Upper lobe of left lung (tissue), 6 donors: ENCODE data around the gene VSTM5. TPM values are rescaled to one million over a fixed set of nuclear protein-coding genes. Genes with fewer than 3 reads are reported as not detected.
A peak's percentile ranks its signal among the peaks of the same experiment; 100 is the strongest.

Experiments used
- ATAC-seq, 2 donors: fragments of 200-7000 bp; cut with Tn5 transposase; one replicate each; pipeline ENCODE4 v1.9.1; 2022; ENCODE audit warnings: mild to moderate bottlenecking in 2 of 2, moderate library complexity in 2 of 2; ENCODE audit not compliant: low FRiP score in 2 of 2
- DNase-seq, 2 donors: peaks; one replicate each; pipeline ENCODE4 v3.0.0-alpha.2; 2019 to 2020
- H3K27ac ChIP-seq, 4 donors: fragments of 200-600 bp; sonication (generic); one replicate each; pipeline ENCODE4 v1.5.1; 2016 to 2019
- H3K27me3 ChIP-seq, 4 donors: fragments of 200-600 bp; sonication (generic); one replicate each; pipeline ENCODE4 v1.5.1; 2017 to 2019
- H3K36me3 ChIP-seq, 4 donors: fragments of 200-600 bp; sonication (generic); one replicate each; pipeline ENCODE4 v1.5.1; 2016 to 2019
- H3K4me1 ChIP-seq, 4 donors: fragments of 200-600 bp; sonication (generic); one replicate each; pipeline ENCODE4 v1.5.1; 2018 to 2019
- H3K4me3 ChIP-seq, 4 donors: fragments of 200-600 bp; sonication (generic); one replicate each; pipeline ENCODE4 v1.5.1; 2017 to 2019; ENCODE audit warnings: mild to moderate bottlenecking in 2 of 4, moderate library complexity in 1 of 4
- H3K9me3 ChIP-seq, 4 donors: fragments of 200-600 bp; sonication (generic); one replicate each; pipeline ENCODE4 v1.5.1; 2018 to 2019
- EP300 ChIP-seq, 4 donors: sonication (generic); formaldehyde crosslinking; IDR thresholded peaks; one replicate each; pipeline ENCODE4 v1.5.1; 2017; ENCODE audit warnings: antibody characterized with exemption in 4 of 4, control low read depth in 2 of 4
- POLR2A ChIP-seq, 4 donors: fragments of 450-650 bp; IDR thresholded peaks; one replicate each; pipeline ENCODE4 v1.5.1; 2016 to 2017; ENCODE audit warnings: antibody characterized with exemption in 4 of 4, mild to moderate bottlenecking in 2 of 4
- POLR2AphosphoS5 ChIP-seq, 2 donors: sonication (generic); formaldehyde crosslinking; IDR thresholded peaks; one replicate each; pipeline ENCODE4 v1.5.1; 2017; ENCODE audit warnings: antibody characterized with exemption in 2 of 2
- WGBS, 2 donors: methylation state at CpG; one replicate each; pipeline ENCODE4 v1.1.5; 2017 to 2018; 5-methylcytosine and 5-hydroxymethylcytosine counted together
- total RNA-seq, 6 donors: library from RNA; depleted of rRNA in 4 of 6; stranded (reverse); fragments of >200 nt in 4 of 6; gene quantifications; one replicate each; pipeline versions ENCODE4 v1.1.0 to v1.2.1, GENCODE V29; 2016 to 2021
- TF ChIP-seq, protein P1 (sequence below), 6 experiments: fragments of 450-650 bp in 4 of 6; fragments of 200-600 bp in 2 of 6; sonication (generic) in 2 of 6; IDR thresholded peaks; one replicate each; pipeline ENCODE4 v1.5.1; 2016 to 2019; ENCODE audit warnings: antibody characterized with exemption in 6 of 6
- donor health status: DM: no; HTN: no; CAD: no; lungs with moderate emphysema.
- donor health status: DM: no; HTN: yes; CAD: no; lungs with severe emphysema.

Gene VSTM5
- total RNA-seq, 6 donors from 2014 or later: 0.77 to 2.3 TPM; not detected in 4

GRCh38 chr11:93823210-93823609 lies 27.2 kb downstream of the VSTM5 start:
- TF ChIP-seq POLR2AphosphoS5 (IDR thresholded peaks at IDR 0.05) (no peak), POLR2A (IDR thresholded peaks at IDR 0.05) (no peak), EP300 (IDR thresholded peaks at IDR 0.05) (no peak)
- TF ChIP-seq, protein P1, sequence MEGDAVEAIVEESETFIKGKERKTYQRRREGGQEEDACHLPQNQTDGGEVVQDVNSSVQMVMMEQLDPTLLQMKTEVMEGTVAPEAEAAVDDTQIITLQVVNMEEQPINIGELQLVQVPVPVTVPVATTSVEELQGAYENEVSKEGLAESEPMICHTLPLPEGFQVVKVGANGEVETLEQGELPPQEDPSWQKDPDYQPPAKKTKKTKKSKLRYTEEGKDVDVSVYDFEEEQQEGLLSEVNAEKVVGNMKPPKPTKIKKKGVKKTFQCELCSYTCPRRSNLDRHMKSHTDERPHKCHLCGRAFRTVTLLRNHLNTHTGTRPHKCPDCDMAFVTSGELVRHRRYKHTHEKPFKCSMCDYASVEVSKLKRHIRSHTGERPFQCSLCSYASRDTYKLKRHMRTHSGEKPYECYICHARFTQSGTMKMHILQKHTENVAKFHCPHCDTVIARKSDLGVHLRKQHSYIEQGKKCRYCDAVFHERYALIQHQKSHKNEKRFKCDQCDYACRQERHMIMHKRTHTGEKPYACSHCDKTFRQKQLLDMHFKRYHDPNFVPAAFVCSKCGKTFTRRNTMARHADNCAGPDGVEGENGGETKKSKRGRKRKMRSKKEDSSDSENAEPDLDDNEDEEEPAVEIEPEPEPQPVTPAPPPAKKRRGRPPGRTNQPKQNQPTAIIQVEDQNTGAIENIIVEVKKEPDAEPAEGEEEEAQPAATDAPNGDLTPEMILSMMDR (IDR thresholded peaks at IDR 0.05): no peak
- H3K27me3 ChIP-seq: no peaks in the 10 kb centered on the region
- no peak for DNase-seq
- H3K27ac ChIP-seq: no peak overlapping the region
- no peak overlapping the region for H3K4me3 ChIP-seq
- ATAC-seq: no peak
- H3K4me1 ChIP-seq: no peaks in the 10 kb centered on the region
- 91 to 92% methylated on average over 4 of the region's 4 CpGs for WGBS, 2 donors
- H3K36me3 ChIP-seq: no peaks in the 10 kb centered on the region
- no peaks in the 10 kb centered on the region for H3K9me3 ChIP-seq

DNA sequence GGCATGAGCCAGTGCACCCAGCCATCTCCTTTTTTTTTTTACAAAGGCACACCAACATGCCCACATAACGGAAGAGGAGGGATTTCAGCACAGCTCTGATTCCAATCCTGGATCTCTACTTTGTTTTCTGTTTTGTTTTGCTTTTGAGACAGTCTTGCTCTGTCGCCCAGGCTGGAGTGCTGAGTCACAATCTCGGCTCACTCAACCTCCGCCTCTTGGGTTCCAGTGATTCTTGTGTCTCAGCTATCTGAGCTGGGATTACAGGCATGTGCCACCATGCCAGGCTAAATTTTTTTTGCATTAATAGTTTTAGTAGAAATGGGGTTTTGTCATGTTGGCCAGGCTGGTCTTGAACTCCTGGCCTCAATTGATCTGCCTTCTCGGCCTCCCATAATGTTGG lies 28.1 kb downstream of the VSTM5 start:
- DNase-seq (no peak), ATAC-seq (no peak)
- no peaks in the 10 kb centered on the region for H3K36me3 ChIP-seq
- H3K9me3 ChIP-seq: no peaks in the 10 kb centered on the region
- H3K4me1 ChIP-seq: no peaks in the 10 kb centered on the region
- TF ChIP-seq EP300 (IDR thresholded peaks at IDR 0.05): no peak
- TF ChIP-seq POLR2A (IDR thresholded peaks at IDR 0.05): no peak
- TF ChIP-seq, protein P1 (IDR thresholded peaks at IDR 0.05): no peak
- TF ChIP-seq POLR2AphosphoS5 (IDR thresholded peaks at IDR 0.05): no peak
- no peak overlapping the region for H3K27ac ChIP-seq
- WGBS, 2 donors: 87 to 88% methylated on average over 5 of the region's 5 CpGs
- H3K4me3 ChIP-seq: no peak overlapping the region
- H3K27me3 ChIP-seq: no peaks in the 10 kb centered on the region

- Histone ChIP-seq H3K27ac (no peak overlapping the region), H3K36me3 (no peaks in the 10 kb centered on the region), H3K9me3 (no peaks in the 10 kb centered on the region), H3K4me3 (no peak overlapping the region), H3K27me3 (no peaks in the 10 kb centered on the region), H3K4me1 (no peaks in the 10 kb centered on the region)
- DNase-seq (no peak), ATAC-seq (no peak)
- 47 to 49% methylated on average over 2 of the region's 2 CpGs for WGBS, 2 donors
- TF ChIP-seq EP300 (IDR thresholded peaks at IDR 0.05) (no peak), POLR2A (IDR thresholded peaks at IDR 0.05) (no peak)
- TF ChIP-seq, protein P1 (IDR thresholded peaks at IDR 0.05): no peak
These were observed 28.8 kb downstream of the VSTM5 start for GRCh38 chr11:93821617-93822016.

GRCh38 chr11:93820847-93821246 lies 29.6 kb downstream of the VSTM5 start:
- Histone ChIP-seq H3K36me3 (peaks cover 0 to 2% (median 0%) of the 10 kb centered on the region in 4 donors), H3K27ac (no peak overlapping the region), H3K4me1 (no peaks in the 10 kb centered on the region), H3K27me3 (no peaks in the 10 kb centered on the region), H3K4me3 (no peak overlapping the region), H3K9me3 (no peaks in the 10 kb centered on the region)
- TF ChIP-seq POLR2AphosphoS5 (IDR thresholded peaks at IDR 0.05) (no peak), EP300 (IDR thresholded peaks at IDR 0.05) (no peak), POLR2A (IDR thresholded peaks at IDR 0.05) (no peak)
- TF ChIP-seq, protein P1 (IDR thresholded peaks at IDR 0.05): no peak
- peak in 1 of 2 donors; percentile 36 for DNase-seq
- 94 to 96% methylated on average over 14 of the region's 14 CpGs for WGBS, 2 donors
- ATAC-seq: no peak

GRCh38 chr11:93819966-93820695 lies 30.3 kb downstream of the VSTM5 start:
- Histone ChIP-seq H3K9me3 (no peaks in the 10 kb centered on the region), H3K27me3 (no peaks in the 10 kb centered on the region), H3K4me3 (no peak overlapping the region), H3K36me3 (peaks cover 0 to 10% (median under 1%) of the 10 kb centered on the region in 4 donors), H3K27ac (no peak overlapping the region), H3K4me1 (no peaks in the 10 kb centered on the region)
- 80 to 90% methylated on average over 8 of the region's 8 CpGs for WGBS, 2 donors
- TF ChIP-seq, protein P1 (IDR thresholded peaks at IDR 0.05): no peak
- no peak for TF ChIP-seq EP300 (IDR thresholded peaks at IDR 0.05)
- TF ChIP-seq POLR2AphosphoS5 (IDR thresholded peaks at IDR 0.05): no peak
- no peak for TF ChIP-seq POLR2A (IDR thresholded peaks at IDR 0.05)
- DNase-seq: no peak
- peak in 1 of 2 donors; percentile 27 for ATAC-seq
